SIG-M5 (cell line): ENCODE results near the gene KHDC4.
"Not testable (repeated sequence)": the region's sequence is repeated elsewhere in the genome, so short reads cannot be mapped to it uniquely, and the experiment has no call there.

Experiments used
- DNase-seq: peaks from one replicate; lab custom pipeline; 2025; lab: John Stamatoyannopoulos, UW

KHDC4 gene

DNA sequence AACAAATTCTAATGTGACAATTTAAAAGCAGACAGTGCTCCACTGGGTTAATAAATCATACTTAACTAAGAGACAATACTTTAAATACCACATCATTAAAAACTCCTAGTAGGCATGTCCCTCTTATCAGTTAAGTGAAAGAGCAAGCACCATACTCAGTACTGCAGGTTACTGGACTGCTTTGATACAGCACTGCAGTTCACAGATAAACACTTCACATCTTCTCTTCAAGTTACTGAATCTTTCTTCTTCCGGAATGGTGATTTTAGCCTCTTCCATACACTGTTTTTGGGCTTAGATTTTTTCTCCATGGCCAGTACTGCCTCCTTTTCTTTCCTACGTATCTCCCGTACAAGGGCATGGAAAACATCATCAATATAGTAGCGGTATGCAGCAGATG is 34.1 kb downstream of the KHDC4 start:
- no peak for DNase-seq

DNA sequence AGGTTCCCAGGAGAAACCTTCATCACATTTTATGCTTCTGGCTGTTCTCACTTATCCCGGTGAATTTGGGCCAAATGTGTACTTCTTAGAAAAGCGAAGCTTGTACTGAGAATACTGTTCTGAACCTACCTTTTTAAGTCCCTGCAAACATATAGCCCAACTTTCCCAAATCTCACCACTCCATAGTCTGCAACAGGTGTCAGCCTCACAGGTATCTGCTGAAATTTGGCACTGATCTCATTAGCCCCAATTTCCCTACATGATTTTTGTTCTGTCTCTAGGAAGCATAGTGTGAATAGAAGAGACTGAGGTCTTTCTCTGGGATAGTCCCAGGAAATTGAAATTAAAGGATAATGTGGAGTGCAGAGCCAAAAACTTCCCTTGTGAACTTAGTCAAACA is 34.5 kb downstream of the KHDC4 start:
- DNase-seq = no peak

DNA sequence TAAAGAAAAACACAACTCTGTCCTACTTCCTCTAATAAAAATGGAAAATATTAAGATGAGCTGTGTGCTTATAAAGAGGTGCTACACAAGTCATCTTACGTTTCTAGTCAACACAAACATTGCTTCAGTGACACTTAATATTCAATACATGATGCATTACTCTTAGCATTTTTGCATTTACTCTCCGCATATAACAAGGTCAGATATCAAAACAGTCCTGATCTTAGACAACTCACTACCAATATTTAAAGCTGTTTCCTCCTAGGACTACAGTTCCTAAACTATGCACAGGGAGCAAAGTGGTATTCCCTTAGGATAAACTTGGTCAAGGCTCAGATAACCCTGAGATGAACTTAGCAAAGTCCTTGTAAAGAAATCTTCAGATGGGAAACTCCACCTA is 35.3 kb downstream of the KHDC4 start:
- DNase-seq = no peak

DNA sequence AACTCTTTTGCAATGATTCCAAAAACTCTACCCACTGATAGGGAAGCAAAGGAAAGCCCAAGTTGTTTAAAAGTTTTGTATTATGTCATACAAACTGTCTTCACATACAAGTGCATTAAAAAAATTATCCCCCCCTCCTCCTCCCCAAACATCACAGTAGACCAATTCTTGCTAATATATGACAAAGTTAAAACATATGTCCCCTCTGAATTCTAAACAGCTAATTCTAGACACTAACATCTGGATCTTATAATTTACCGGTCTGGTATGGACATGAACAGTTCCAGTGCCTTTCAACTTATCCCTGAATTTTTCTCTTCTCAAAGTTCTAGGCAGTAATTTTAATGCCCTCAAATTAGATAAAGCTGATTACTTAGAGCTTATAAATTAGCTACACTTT is 36.5 kb downstream of the KHDC4 start:
- no peak for DNase-seq

DNA sequence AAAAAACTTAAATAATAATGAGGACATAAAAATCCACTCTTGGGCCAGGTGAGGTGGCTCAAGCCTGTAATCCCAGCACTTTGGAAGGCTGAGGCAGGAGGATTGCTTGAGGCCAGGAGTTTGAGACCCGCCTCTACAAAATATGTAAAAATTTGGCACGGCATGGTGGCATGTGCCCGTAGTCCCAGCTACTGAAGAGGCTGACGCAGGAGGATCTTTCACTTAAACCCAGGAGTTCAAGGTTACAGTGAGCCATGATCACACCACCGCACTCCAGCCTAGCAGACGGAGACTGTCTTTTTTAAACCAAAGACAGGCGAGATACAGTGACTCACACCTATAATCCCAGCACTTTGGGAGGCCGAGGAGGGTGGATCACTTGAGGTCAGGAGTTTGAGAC is 37.7 kb downstream of the KHDC4 start:
- not testable (repeated sequence) for DNase-seq

DNA sequence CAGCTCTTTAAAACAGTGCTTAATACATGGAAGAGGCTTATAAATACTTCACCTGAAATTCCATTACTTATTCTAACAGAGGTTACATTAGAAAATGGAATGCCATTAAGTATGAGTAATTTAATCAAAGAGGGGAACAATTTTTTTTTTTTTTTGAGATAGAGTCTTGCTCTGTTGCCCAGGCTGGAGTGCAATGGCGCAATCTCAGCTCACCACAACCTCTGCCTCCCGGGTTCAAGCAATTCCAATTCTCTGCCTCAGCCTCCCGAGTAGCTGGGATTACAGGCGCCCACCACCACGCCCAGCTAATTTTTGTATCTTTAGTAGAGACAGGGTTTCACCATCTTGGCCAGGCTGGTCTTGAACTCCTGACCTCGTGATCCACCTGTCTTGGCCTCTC is 38.6 kb downstream of the KHDC4 start:
- DNase-seq = not testable (repeated sequence)

DNA sequence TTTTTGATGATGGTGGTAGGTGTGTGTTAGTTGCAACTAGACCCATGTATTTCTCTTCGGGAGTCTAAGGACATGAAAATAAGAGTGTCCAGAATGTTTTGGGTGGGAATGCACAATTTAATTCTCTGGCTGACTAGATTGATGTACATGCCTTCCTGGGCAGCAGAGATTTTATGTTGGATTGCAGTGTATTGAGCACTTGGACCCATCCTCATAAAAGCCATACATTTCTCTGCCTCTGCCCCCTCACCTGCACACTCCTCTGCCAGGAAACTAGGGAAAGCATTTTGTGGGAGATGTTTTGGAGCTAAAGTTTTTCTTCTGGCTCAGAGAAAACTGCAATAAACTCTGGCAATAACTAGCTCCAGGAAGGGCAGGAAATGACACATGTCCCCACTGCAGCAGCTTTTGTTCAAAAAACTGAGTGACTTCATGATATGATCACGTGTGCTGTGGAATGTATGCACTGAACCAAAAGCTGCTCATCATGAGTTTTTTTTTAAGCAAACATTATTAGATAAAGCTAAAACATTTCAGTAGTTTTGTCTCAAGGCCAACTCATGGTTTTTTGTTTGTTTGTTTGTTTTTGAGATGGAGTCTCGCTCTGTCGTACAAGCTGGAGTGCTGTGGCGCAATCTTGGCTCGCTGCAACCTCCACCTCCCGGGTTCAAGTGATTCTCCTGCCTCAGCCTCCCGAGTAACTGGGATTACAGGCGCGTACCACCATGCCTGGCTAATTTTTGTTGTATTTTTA is 40.6 kb downstream of the KHDC4 start:
- DNase-seq = no peak

DNA sequence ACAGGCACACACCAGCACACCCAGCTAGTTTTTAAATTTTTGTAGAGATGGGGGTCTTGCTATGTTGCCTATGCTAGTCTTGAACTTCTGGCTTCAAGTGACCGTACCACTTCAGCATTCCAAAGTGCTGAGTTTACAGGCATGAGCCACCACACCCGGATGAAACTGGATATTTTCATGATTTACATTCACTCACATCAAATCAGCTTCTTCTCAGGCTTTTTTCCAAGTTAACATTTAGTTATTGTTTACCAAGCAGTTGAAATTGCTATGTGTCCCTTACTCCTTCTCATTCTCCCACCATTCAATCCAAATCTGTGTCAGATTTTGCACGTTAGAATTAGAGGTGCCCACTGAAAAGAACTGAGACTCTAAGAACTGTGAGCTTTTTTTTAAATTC is 41.4 kb downstream of the KHDC4 start:
- no peak for DNase-seq

DNA sequence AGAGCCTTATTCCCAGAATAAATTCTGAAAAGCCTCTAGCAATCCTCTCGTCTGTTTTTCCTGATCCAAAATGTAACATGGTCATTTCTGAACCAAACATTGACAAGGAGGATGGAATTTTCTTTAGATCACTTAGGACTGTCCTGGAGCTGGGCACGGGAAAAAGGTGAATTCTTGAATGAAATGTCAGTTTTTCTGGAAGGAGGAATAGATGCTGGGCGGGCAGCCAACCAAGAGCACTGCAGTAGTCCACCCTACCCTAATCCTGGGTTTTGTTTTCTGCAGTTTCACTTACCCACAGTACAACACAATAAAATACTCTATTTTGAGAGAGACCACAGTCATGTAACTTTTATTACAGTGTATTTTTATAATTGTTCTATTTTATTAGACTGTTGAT is 44.0 kb downstream of the KHDC4 start:
- DNase-seq = no peak

DNA sequence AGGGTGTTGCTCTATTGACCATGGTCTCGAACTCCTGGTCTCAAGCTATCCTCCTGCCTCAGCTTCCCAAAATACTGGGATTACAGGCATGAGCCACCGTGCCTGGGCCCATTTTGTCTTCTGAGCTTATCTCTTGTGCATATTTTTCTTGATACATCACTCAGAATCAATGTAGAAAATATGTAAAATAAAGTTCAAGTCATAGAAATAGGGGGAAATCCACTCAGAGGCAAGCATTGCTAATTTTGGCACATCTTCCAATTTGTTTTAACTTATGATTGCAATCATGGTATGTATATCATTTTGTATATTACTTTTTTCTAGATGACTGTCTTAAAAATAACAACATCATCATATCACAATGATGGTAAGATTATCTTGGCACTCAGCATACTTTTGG is 44.6 kb downstream of the KHDC4 start:
- DNase-seq = no peak

DNA sequence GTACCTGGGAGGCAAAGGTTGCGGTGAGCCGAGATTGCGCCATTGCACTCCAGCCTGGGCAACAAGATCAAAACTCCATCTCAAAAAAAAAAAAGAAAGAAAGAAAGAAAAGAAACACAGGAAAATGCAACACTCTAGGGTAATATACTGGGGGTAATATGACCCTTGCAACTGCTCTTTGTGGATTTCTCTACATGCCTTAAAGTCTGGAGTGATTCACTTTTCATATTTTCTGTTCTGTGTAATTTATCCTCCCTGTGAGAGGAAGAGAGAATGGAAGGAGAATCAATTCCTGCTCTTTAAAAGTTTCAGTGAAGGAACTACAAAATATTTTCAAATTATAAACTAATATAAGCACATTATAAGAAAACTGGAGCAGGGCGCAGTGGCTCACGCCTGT is 45.7 kb downstream of the KHDC4 start:
- DNase-seq = no peak

DNA sequence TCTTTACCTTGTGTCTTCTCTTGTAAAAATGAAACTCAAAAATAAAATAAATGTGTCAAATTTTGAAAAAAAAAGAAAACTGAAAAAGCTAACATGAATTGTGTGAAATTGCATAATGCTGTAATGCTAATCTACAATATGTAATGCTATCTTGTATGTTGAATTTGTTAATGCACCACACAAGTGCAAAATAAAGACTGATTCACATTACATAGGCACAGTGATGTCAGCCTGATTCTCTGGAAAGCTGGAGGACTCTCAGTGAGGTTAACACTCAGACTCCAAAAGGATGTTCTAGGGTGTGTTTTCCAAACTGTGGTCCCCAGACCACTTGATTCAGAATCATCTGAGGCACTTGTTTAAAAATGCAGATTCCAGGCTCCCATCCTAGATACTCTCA is 49.2 kb downstream of the KHDC4 start:
- DNase-seq = no peak

DNA sequence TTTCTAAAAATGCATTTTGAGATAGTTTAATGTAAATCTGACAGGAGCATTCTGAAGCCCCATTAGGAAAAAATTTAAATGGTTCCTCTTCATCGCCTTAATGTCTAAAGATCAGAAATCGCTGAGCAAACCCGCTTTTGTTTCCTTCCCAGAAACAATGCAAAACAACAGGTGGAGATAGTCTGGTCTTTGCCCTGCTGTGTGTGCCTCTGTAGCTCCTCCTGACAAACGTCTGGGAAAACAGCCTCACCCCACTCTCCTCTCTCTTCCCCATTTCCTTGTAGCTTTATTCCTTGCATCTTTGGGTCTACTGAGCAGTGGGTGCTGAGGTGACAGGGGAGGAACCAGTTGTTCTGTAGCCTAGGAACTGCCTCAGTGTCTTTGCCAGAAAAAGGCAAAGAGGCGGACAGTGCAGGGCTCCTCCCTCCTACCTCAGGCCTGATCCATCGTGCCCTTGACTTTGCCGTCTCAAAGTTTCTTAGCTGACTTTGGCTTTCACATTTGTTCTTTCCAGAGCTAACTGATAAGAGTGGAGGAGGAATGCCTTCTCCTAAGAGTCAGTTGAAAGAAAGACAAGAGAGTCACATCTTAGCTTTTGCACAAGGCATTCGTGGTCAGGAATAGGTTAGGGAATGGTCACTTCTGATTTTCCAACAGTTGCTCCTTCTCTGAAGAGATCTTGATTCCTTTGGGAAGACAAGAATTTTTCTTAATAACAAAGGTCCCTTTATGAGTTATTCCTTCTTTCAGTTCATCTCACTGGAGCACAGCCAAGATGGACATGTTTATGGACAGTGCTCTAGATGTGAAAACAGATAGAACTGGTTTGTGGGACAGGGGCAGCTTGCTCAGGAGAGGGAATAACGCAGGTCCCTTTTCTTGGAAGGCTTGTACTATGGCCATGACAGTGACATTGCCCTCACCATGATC is 49.9 kb downstream of the KHDC4 start:
- DNase-seq = no peak

DNA sequence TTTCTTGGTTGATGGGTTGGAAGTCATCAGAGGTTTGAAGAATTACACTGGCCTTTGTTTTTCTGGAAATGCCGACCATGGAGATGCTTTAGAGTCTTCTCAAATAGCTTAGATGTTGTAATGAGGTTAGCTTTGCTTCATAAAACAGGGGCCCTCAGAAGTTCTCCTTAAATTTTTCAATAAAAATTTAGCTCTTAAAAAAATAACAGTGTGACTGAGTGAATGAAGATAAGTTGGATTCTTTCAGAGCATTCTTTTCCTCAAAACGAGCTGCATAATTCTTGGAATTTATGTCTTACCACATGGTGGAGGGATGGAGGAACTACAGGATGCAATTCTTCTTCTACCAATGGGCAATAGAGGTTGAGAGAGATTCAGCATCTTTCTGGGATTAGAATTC is 51.4 kb downstream of the KHDC4 start:
- DNase-seq = no peak

DNA sequence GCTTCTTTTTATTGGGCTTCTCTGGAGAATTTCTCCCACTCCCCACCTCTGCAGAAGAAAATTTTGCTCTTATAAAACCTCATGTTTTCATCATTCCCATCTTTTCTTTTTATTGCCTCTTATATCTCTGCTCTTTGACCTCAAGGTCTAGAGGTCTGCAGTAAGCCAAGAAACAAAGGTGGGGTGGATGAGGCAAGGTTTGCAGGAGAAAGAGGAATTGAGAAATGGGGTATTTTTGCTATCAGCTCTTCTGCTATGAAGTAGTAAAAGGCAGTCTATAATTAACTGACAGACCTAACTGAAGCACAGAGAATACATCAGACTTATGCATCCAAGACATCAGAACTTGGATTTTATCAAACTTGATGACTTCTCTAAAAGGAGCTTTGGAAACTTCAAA is 52.0 kb downstream of the KHDC4 start:
- DNase-seq = no peak

DNA sequence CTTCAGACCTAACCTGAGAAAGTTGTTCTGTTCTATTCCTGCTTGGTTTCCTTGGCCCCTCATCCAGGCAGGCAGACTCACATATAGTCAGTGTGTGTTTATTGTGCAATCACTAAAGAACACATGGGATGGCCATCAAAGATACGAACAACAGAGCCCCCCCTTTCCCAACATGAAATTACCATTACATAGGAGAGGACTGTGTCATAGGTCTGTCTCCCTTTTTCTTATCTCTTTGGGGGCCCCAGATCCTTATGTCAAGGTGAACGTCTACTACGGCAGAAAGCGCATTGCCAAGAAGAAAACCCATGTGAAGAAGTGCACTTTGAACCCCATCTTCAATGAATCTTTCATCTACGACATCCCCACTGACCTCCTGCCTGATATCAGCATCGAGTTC is 53.3 kb downstream of the KHDC4 start:
- DNase-seq = no peak

DNA sequence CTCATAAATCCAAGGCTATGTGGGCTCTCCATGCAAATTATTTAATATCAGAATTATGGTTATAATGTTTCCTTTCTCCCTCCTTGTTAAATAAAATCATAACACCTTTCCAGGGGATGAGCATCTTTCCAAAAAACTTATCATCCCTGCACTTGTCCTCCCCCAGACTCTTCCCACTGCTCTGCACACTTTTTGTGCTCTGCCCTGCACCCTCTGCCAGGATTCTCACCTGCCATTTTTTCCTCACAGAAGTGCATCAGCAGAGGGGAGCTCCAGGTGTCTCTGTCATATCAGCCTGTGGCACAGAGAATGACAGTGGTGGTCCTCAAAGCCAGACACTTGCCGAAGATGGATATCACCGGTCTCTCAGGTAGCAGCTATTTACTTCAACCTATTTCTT is 54.0 kb downstream of the KHDC4 start:
- DNase-seq = no peak

DNA sequence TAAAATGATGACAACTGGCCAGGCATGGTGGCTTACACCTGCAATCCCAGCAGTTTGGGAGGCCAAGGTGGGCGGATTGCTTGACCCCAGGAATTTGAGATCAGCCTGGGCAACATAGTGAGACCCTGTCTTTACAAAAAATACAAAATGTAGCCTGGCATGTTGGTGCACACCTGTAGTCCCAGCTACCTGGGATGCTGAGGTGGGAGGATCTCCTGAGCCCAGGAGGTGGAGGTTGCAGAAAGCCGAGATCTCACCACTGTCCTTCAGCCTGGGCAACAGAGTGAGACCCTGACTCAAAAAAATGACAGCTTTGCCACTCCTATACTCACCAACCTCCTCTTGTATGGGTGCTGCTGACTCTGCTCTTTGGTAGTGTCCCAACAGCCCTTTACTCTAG is 56.3 kb downstream of the KHDC4 start:
- no peak for DNase-seq

DNA sequence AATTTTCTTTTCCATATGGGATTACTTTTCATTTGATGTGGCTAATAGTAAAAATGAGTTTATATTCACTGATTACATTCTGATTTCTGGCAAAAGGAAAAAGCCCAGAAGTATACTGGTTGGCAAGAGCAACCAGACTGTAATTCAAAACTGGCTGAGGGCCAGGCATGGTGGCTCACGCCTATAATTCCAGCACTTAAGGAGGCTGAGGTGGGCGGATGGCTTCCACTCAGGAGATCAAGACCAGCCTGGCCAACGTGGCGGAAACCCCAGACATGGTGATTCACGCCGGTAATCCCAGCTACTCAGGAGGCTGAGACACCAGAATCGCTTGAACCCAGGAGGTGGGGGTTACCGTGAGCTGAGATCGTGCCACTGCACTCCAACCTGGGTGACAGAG is 60.4 kb downstream of the KHDC4 start:
- no peak for DNase-seq

DNA sequence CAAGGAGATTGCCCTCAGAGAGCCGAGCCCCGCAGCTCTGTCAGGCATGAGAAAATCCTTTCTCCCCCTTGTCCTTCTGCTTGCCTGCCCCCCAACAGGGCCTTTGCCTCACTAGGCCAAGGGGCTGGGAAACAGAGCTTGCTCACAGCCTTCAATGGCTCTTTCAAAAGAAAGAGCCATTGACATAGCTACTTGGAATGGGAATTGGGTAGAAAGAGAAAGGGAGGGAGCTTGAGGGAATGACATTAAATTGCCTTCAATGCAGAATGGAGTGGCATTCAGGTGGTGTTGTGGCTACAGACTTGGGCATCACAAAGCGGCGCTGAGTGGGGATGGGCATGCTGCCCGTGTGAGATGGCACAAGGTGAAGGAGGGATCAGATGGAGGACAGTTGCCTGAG is 61.7 kb downstream of the KHDC4 start:
- no peak for DNase-seq

DNA sequence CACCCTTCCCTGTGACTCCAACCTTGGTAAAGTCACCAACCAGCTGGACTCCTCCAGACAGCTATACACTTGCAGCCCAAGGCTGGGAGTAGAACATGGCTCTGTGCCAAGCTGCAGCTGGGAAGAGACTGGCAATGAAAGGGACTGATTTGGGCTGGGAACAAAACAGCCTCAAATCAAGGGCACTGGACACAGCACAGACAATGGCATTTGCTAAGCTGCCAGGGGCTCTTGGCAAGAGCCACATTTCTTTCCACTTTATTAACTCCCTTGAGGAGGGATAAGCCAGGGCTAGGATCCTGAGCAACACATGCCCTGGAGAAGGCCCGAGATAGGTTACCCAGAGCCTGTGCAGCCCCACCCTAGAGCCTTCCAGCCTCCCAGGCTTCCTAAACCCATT is 62.8 kb downstream of the KHDC4 start:
- DNase-seq = no peak

DNA sequence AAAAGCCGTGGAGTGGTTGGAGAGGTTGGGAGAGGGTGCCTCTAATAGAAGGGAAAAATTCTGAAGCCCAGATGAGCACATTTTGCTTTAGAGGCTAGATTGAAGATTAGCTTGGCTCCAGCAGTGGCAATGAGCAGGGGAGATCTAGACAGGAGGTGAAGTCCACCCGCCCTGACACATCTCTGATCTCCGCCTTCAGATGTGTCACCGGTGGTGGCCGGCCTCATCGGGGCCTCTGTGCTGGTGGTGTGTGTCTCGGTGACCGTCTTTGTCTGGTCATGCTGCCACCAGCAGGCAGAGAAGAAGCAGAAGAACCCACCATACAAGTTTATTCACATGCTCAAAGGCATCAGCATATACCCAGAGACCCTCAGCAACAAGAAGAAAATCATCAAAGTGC is 66.4 kb downstream of the KHDC4 start:
- no peak for DNase-seq

DNA sequence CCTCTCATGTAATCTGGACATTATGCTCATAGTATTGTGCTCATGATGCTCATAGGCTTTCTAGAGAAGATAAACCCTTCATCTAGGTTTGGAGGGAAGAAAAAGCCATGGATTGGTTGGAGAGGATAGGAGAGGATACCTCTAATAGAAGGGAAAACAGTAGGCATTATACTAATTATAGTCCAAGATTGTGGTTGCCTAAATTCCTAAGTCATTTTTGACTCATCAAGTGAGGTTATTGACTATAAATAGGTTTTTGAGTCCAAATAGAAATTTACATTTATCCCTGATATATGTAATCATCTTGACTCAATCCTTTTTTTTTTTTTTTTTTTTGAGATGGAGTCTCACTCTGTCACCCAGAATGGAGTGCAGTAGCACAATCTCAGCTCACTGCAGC is 69.8 kb downstream of the KHDC4 start:
- no peak for DNase-seq
